ENCODE measurements around the gene SLC35F4. TPM values are rescaled to one million over a fixed set of nuclear protein-coding genes. Genes with fewer than 3 reads are reported as not detected.

The SLC35F4 gene
- total and polyA plus RNA-seq, 7 experiments from 2014 or later, result not detected

DNA sequence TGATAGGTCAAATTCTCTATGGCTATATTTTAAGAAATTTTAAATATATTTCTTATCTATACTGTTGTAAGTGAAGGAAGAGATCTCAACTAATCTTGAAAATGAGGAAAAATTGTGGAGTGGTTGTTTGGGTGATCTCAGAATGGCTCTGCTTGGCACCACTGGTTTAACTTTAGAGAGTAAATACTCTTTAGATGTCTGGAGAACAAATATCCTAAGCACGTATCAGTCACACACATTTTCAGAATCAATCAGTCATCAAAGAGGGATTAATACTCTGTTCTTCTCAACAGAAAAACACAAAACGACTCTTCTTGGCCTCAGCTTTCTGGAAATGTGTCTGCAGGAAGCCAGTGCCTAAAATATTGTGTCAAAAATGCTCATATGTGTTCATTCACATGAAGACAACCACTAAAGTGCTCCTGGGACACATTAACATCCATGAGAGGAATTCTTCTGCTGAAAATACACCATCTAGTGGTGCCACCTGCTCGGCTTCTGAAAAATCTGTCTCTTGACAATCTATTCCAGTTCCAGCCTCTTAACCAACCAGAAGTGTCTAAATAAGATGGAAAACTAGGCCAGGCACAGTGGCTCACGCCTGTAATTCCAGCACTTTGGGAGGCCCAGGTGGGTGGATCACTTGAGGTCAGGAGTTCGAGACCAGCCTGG lies 291.1 kb downstream of the SLC35F4 start:
- no peaks in the 10 kb centered on the region for H3K9me3 Mint-ChIP-seq
- Histone ChIP-seq H3K27me3 (ENCODE audit: control insufficient read depth in 2 of 2, insufficient read depth in 2 of 2, low read length in 2 of 2) (no peaks in the 10 kb centered on the region), H3K27ac (ENCODE audit: low read depth, low read length) (no peak overlapping the region), H3K9me3 (ENCODE audit: control insufficient read depth in 2 of 3, low read length in 3 of 3) (no peaks in the 10 kb centered on the region), H3K4me3 (ENCODE audit: low read length) (no peak overlapping the region), H3K4me1 (ENCODE audit: control insufficient read depth in 2 of 2, insufficient read depth in 2 of 2, low read length in 2 of 2) (no peaks in the 10 kb centered on the region), H3K36me3 (ENCODE audit: control insufficient read depth in 2 of 3, insufficient read depth in 3 of 3, low read length in 3 of 3) (no peaks in the 10 kb centered on the region)
- no peaks in the 10 kb centered on the region for H3K36me3 Mint-ChIP-seq
- CTCF ChIA-PET, result no interaction called here
- H3K4me3 Mint-ChIP-seq, result no peak overlapping the region
- no peak overlapping the region for H3K27ac Mint-ChIP-seq
- DNase-seq (no peak), ATAC-seq (no peak)
- no peaks in the 10 kb centered on the region for H3K4me1 Mint-ChIP-seq
- POLR2A ChIA-PET, result no interaction called here
- peaks cover 0 to 16% (median 0%) of the 10 kb centered on the region in 5 donors for H3K27me3 Mint-ChIP-seq
- intact Hi-C loops (cut with micrococcal nuclease), result no loop called here

DNA sequence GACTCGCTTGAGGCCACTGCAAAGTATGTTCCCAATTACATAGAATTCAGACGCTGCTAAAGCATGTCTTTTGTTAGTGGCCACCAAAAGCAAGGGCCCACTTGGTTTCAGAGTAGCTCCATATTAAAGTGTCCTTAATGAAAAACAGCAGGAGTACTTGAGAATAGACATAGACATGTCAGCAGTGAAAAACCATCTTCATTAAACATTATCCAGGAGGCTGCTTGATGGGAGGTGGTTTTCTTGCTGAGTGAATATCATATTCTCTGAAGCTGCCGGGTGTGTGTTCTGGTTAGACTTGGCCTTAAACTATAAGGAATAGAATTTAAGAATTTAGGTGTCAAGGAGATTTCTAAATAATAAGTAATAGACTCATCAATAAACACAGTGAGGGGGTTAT lies 292.7 kb downstream of the SLC35F4 start:
- ATAC-seq (no peak), DNase-seq (no peak)
- peaks cover 0 to 5% (median 0%) of the 10 kb centered on the region in 5 donors for H3K27me3 Mint-ChIP-seq
- CTCF ChIA-PET, result no interaction called here
- H3K4me1 Mint-ChIP-seq, result no peaks in the 10 kb centered on the region
- POLR2A ChIA-PET, result no interaction called here
- no peaks in the 10 kb centered on the region for H3K36me3 Mint-ChIP-seq
- H3K4me1 ChIP-seq (ENCODE audit: control insufficient read depth in 2 of 2, insufficient read depth in 2 of 2, low read length in 2 of 2), result no peaks in the 10 kb centered on the region
- no peak overlapping the region for H3K27ac ChIP-seq (ENCODE audit: low read depth, low read length)
- H3K4me3 ChIP-seq (ENCODE audit: low read length), result no peak overlapping the region
- no peak overlapping the region for H3K4me3 Mint-ChIP-seq
- no peaks in the 10 kb centered on the region for H3K9me3 ChIP-seq (ENCODE audit: control insufficient read depth in 2 of 3, low read length in 3 of 3)
- H3K27me3 ChIP-seq (ENCODE audit: control insufficient read depth in 2 of 2, insufficient read depth in 2 of 2, low read length in 2 of 2), result no peaks in the 10 kb centered on the region
- H3K9me3 Mint-ChIP-seq, result peaks cover 0 to 4% (median 0%) of the 10 kb centered on the region in 11 donors
- H3K36me3 ChIP-seq (ENCODE audit: control insufficient read depth in 2 of 3, insufficient read depth in 3 of 3, low read length in 3 of 3), result no peaks in the 10 kb centered on the region
- no peak overlapping the region for H3K27ac Mint-ChIP-seq
- intact Hi-C loops (cut with micrococcal nuclease), result no loop called here

DNA sequence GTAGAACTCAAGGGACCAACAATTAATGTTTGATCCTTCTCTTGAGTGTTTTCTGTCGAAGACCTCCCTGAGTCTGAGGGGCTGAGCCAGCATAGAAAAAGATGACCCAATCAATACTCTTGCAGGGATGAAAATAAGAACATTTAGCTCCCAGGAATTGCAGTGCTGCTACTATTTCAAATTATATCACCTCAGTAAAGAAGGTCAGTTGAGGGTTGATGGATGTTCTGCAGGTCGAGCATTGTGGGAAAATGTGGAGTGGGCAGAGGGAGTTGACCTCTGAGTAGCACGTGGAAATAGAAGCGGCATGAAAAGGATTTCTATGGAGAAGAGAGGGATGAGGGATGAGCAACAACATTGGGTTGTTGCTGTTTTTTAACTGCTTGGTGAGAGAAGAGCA lies 297.3 kb downstream of the SLC35F4 start:
- no peak overlapping the region for H3K27ac ChIP-seq (ENCODE audit: low read depth, low read length)
- no peaks in the 10 kb centered on the region for H3K36me3 ChIP-seq (ENCODE audit: control insufficient read depth in 2 of 3, insufficient read depth in 3 of 3, low read length in 3 of 3)
- H3K9me3 ChIP-seq (ENCODE audit: control insufficient read depth in 2 of 3, low read length in 3 of 3), result no peaks in the 10 kb centered on the region
- POLR2A ChIA-PET, result no interaction called here
- no peak overlapping the region for H3K4me3 ChIP-seq (ENCODE audit: low read length)
- H3K9me3 Mint-ChIP-seq, result peaks cover 0 to 7% (median 0%) of the 10 kb centered on the region in 11 donors
- H3K4me1 Mint-ChIP-seq, result no peaks in the 10 kb centered on the region
- no peak overlapping the region for H3K27ac Mint-ChIP-seq
- no peaks in the 10 kb centered on the region for H3K27me3 ChIP-seq (ENCODE audit: control insufficient read depth in 2 of 2, insufficient read depth in 2 of 2, low read length in 2 of 2)
- no peak for ATAC-seq
- CTCF ChIA-PET, result no interaction called here
- H3K36me3 Mint-ChIP-seq, result no peaks in the 10 kb centered on the region
- intact Hi-C loops (cut with micrococcal nuclease), result no loop called here
- H3K4me3 Mint-ChIP-seq, result no peak overlapping the region
- H3K27me3 Mint-ChIP-seq, result peaks cover 0 to 25% (median 0%) of the 10 kb centered on the region in 5 donors
- H3K4me1 ChIP-seq (ENCODE audit: control insufficient read depth in 2 of 2, insufficient read depth in 2 of 2, low read length in 2 of 2), result no peaks in the 10 kb centered on the region
- no peak for DNase-seq

DNA sequence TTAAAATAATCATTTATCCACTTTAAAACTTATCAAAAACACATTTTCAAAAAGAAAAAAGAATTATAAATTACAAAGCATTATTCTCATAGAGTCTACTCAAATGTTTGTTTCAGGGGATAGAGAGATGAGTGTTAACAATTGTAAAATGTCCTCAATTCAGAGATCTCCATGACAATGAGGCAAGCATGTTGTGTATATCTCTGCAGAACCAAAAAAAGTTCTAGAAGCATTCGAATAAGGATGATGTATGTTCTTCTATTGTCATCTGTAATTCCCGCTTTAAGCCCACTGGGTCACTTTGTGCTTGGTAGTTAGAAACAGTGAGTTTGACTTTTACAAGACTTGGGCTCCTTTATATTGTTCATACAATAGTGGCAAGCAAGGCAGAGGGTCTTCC lies 298.7 kb downstream of the SLC35F4 start:
- intact Hi-C loops (cut with micrococcal nuclease), result no loop called here
- no peak for DNase-seq
- Mint-ChIP-seq H3K4me1 (peaks cover 0 to 2% (median 0%) of the 10 kb centered on the region in 7 donors), H3K36me3 (no peaks in the 10 kb centered on the region), H3K4me3 (no peak overlapping the region), H3K27ac (no peak overlapping the region), H3K9me3 (peaks cover 0 to 7% (median 0%) of the 10 kb centered on the region in 11 donors), H3K27me3 (peaks cover 0 to 25% (median 0%) of the 10 kb centered on the region in 5 donors)
- Histone ChIP-seq H3K4me3 (ENCODE audit: low read length) (no peak overlapping the region), H3K4me1 (ENCODE audit: control insufficient read depth in 2 of 2, insufficient read depth in 2 of 2, low read length in 2 of 2) (no peaks in the 10 kb centered on the region), H3K27me3 (ENCODE audit: control insufficient read depth in 2 of 2, insufficient read depth in 2 of 2, low read length in 2 of 2) (no peaks in the 10 kb centered on the region), H3K9me3 (ENCODE audit: control insufficient read depth in 2 of 3, low read length in 3 of 3) (no peaks in the 10 kb centered on the region), H3K36me3 (ENCODE audit: control insufficient read depth in 2 of 3, insufficient read depth in 3 of 3, low read length in 3 of 3) (no peaks in the 10 kb centered on the region), H3K27ac (ENCODE audit: low read depth, low read length) (no peak overlapping the region)
- POLR2A ChIA-PET, result no interaction called here
- ATAC-seq, result no peak
- CTCF ChIA-PET, result no interaction called here

DNA sequence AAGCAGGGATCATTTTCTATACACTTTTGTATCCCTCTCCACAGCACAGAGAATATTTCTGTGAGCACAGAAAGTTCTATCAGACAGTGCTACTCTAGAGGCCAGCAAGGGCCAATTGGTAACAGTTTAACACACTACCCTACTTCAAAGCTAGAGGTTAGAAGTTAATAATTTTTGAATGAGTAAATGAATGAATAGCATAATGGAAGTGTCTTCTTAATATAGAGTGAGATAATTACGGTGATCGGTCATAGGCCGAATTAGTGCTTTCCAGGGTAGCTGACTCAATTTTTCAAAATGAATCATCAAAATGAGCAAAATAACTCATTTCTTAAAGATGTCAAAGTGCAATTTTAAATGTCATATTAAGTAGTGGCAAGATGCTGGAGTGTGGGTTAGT lies 305.2 kb downstream of the SLC35F4 start:
- POLR2A ChIA-PET, result no interaction called here
- DNase-seq, result no peak
- no peak overlapping the region for H3K4me3 Mint-ChIP-seq
- H3K4me1 Mint-ChIP-seq, result peaks cover 0 to 2% (median 0%) of the 10 kb centered on the region in 7 donors
- peaks cover 0 to 6% (median 4%) of the 10 kb centered on the region in 5 donors for H3K27me3 Mint-ChIP-seq
- Histone ChIP-seq H3K27ac (ENCODE audit: low read depth, low read length) (no peak overlapping the region), H3K4me1 (ENCODE audit: control insufficient read depth in 2 of 2, insufficient read depth in 2 of 2, low read length in 2 of 2) (no peaks in the 10 kb centered on the region), H3K9me3 (ENCODE audit: control insufficient read depth in 2 of 3, low read length in 3 of 3) (no peaks in the 10 kb centered on the region), H3K36me3 (ENCODE audit: control insufficient read depth in 2 of 3, insufficient read depth in 3 of 3, low read length in 3 of 3) (no peaks in the 10 kb centered on the region), H3K27me3 (ENCODE audit: control insufficient read depth in 2 of 2, insufficient read depth in 2 of 2, low read length in 2 of 2) (no peaks in the 10 kb centered on the region), H3K4me3 (ENCODE audit: low read length) (no peak overlapping the region)
- intact Hi-C loops (cut with micrococcal nuclease), result no loop called here
- H3K36me3 Mint-ChIP-seq, result no peaks in the 10 kb centered on the region
- no peak for ATAC-seq
- CTCF ChIA-PET, result no interaction called here
- H3K27ac Mint-ChIP-seq, result no peak overlapping the region
- H3K9me3 Mint-ChIP-seq, result peaks cover 0 to 5% (median 0%) of the 10 kb centered on the region in 11 donors

DNA sequence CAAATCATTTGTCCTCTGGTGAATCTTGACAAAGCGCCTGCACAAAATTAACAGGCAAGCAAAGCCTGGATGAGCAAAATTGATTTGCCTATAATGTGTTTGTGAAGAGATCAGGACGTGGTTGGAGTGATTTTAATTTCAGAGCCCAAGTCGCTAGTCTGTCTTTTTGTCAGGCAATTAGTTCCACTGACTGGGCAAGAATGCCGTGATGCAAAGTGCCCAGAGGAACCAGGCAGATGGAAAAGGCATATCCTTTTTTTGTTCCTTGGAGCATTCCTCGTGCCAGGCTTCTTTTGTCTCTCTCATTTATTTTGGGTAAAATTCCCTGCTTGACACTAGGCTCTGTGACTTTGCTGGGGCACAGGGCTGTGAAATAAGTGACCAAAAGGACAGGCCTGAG lies 306.3 kb downstream of the SLC35F4 start:
- CTCF ChIA-PET, result no interaction called here
- no peak for DNase-seq
- no peaks in the 10 kb centered on the region for H3K27me3 ChIP-seq (ENCODE audit: control insufficient read depth in 2 of 2, insufficient read depth in 2 of 2, low read length in 2 of 2)
- no peaks in the 10 kb centered on the region for H3K36me3 ChIP-seq (ENCODE audit: control insufficient read depth in 2 of 3, insufficient read depth in 3 of 3, low read length in 3 of 3)
- H3K27ac ChIP-seq (ENCODE audit: low read depth, low read length), result no peak overlapping the region
- Mint-ChIP-seq H3K4me3 (no peak overlapping the region), H3K36me3 (peaks cover 0 to 2% (median 0%) of the 10 kb centered on the region in 5 donors), H3K4me1 (peaks cover 0 to 2% (median 0%) of the 10 kb centered on the region in 7 donors), H3K27me3 (peaks cover 0 to 10% (median 4%) of the 10 kb centered on the region in 5 donors), H3K9me3 (peaks cover 0 to 15% (median 4%) of the 10 kb centered on the region in 11 donors), H3K27ac (no peak overlapping the region)
- H3K4me1 ChIP-seq (ENCODE audit: control insufficient read depth in 2 of 2, insufficient read depth in 2 of 2, low read length in 2 of 2), result no peaks in the 10 kb centered on the region
- intact Hi-C loops (cut with micrococcal nuclease), result no loop called here
- H3K4me3 ChIP-seq (ENCODE audit: low read length), result no peak overlapping the region
- POLR2A ChIA-PET, result no interaction called here
- ATAC-seq, result no peak
- peaks cover 0 to 2% (median 0%) of the 10 kb centered on the region in 3 experiments for H3K9me3 ChIP-seq (ENCODE audit: control insufficient read depth in 2 of 3, low read length in 3 of 3)

DNA sequence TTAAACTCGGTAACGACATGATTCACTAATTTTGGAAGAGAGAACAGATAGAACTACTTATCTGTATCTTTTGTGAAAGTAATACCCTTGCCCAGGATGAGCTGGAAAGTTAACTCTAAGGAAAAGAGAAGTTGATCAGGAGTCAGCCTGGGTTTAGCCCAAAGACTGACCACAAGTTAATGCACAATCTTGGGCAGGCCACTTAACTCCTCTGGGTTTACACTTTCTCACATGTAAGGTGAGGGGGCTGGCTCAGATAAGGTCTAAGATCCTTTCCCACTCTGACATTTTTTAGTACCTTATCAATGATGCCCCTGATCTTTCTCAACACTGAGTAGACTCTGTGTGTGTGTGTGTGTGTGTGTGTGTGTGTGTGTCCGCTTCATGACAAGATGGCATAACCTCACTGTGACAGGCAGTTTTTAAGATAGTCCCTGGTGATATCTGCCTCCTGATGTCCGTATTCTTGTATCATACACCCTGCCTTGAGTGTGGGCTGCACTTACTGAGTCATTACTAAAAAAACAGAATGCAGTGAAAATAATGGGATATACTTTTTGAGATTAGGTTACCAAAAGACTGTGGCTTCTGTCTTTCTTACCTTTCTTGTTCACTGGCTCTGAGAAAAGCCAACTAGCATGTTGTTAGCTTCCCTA lies 316.0 kb downstream of the SLC35F4 start:
- POLR2A ChIA-PET, result no interaction called here

More for the DNA sequence above, 316.0 kb downstream of the SLC35F4 start:
- Histone ChIP-seq H3K4me1 (ENCODE audit: control insufficient read depth in 2 of 2, insufficient read depth in 2 of 2, low read length in 2 of 2) (no peaks in the 10 kb centered on the region), H3K27me3 (ENCODE audit: control insufficient read depth in 2 of 2, insufficient read depth in 2 of 2, low read length in 2 of 2) (no peaks in the 10 kb centered on the region), H3K9me3 (ENCODE audit: control insufficient read depth in 2 of 3, low read length in 3 of 3) (peaks cover 0 to 15% (median 0%) of the 10 kb centered on the region in 3 experiments), H3K36me3 (ENCODE audit: control insufficient read depth in 2 of 3, insufficient read depth in 3 of 3, low read length in 3 of 3) (no peaks in the 10 kb centered on the region), H3K27ac (ENCODE audit: low read depth, low read length) (no peak overlapping the region), H3K4me3 (ENCODE audit: low read length) (no peak overlapping the region)
- H3K9me3 Mint-ChIP-seq, result peaks cover 5 to 72% (median 28%) of the 10 kb centered on the region in 11 donors
- DNase-seq (no peak), ATAC-seq (no peak)
- peaks cover 0 to 4% (median 0%) of the 10 kb centered on the region in 5 donors for H3K36me3 Mint-ChIP-seq
- peaks cover 0 to 1% (median 0%) of the 10 kb centered on the region in 7 donors for H3K4me1 Mint-ChIP-seq
- intact Hi-C loops (cut with micrococcal nuclease), result no loop called here
- H3K4me3 Mint-ChIP-seq, result no peak overlapping the region
- H3K27ac Mint-ChIP-seq, result no peak overlapping the region
- CTCF ChIA-PET, result no interaction called here
- H3K27me3 Mint-ChIP-seq, result peaks cover 0 to 10% (median 0%) of the 10 kb centered on the region in 5 donors
